ENCODE measurements around the gene SNX5.

DNA sequence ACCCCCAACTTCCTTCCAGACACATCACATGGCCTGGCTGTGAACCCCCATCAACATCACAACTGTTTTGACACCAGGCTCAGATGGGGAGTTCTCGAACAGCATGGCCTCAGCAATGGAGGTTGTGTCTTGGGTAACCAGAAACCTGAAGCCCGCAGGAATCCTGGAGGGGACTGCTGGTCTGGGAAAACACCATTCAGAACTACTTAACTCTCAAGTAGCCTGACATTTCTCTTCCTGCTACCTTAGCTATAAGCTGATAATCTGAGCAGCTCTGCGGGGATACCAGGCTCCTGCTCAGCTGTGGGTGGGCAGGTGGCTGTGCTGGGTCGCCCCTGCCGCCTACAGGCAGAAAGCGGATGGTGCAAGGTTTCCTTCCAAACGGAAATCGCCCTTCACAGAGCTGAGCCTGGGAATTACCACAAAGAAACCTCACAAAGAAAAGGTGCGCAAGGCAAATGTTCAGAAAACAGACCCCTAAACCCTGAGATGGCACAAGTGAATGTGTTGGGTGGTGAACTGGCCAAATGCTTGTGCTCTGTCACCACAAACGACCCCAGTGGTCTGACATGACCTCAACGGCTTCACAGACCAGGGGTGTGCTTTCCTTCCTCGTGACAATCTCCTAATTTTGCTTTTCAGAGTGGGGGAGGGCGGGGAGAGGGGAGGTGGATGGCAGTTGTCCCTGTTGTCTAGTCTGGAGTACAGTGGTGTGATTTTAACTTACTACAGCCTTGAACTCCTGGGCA lies 29.5 kb downstream of the SNX5 start:
- TF ChIP-seq, protein P1, sequence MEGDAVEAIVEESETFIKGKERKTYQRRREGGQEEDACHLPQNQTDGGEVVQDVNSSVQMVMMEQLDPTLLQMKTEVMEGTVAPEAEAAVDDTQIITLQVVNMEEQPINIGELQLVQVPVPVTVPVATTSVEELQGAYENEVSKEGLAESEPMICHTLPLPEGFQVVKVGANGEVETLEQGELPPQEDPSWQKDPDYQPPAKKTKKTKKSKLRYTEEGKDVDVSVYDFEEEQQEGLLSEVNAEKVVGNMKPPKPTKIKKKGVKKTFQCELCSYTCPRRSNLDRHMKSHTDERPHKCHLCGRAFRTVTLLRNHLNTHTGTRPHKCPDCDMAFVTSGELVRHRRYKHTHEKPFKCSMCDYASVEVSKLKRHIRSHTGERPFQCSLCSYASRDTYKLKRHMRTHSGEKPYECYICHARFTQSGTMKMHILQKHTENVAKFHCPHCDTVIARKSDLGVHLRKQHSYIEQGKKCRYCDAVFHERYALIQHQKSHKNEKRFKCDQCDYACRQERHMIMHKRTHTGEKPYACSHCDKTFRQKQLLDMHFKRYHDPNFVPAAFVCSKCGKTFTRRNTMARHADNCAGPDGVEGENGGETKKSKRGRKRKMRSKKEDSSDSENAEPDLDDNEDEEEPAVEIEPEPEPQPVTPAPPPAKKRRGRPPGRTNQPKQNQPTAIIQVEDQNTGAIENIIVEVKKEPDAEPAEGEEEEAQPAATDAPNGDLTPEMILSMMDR (conservative IDR thresholded peaks at IDR 0.05 in 1 of 2, IDR thresholded peaks at IDR 0.05 in 1 of 2; ENCODE audit: extremely low read depth in 1 of 2, insufficient read depth in 1 of 2, low read depth in 1 of 2, low read length in 2 of 2) = peak; percentile 82 to 83
- no peak for TF ChIP-seq EZH2 (IDR thresholded peaks at IDR 0.05; ENCODE audit: borderline replicate concordance, low read length)

Data from mammary epithelial cell (primary cell).